CD14-positive monocyte (primary cell): ENCODE measurements around the gene PLBD1. TPM values are rescaled to one million over a fixed set of nuclear protein-coding genes. Genes with fewer than 3 reads are reported as not detected.

ENCODE experiments used
- DNase-seq, 3 donors: peaks; one replicate each; pipeline ENCODE4 v3.0.0-alpha.2; 2011 to 2022
- H2AFZ ChIP-seq: 2 replicates; pipeline ENCODE4 v1.6.0; 2012; ENCODE audit warnings: mild to moderate bottlenecking, low read depth, low read length, inconsistent platforms; ENCODE audit not compliant: insufficient read depth, poor library complexity, severe bottlenecking
- H3K27ac ChIP-seq, 2 donors: 1 replicate in 1 of 2; 2 replicates in 1 of 2; pipeline ENCODE4 v1.5.1; 2012 to 2013; ENCODE audit warnings: low read length in 2 of 2, control low read depth in 1 of 2, inconsistent platforms in 1 of 2, low read depth in 1 of 2, mild to moderate bottlenecking in 1 of 2
- H3K27me3 ChIP-seq, 2 donors: one replicate each; pipeline versions ENCODE4 v1.6.0 to v1.6.1; 2011 to 2013; ENCODE audit warnings: low read length in 2 of 2; ENCODE audit not compliant: control insufficient read depth in 2 of 2, insufficient read depth in 2 of 2
- H3K36me3 ChIP-seq, 2 donors: replicated peaks in 1 of 2; 1 replicate in 1 of 2; 2 replicates in 1 of 2; pipeline versions ENCODE4 v1.5.1 to v1.6.1; 2012 to 2013; ENCODE audit warnings: low read length in 2 of 2, control low read depth in 1 of 2, inconsistent platforms in 1 of 2, mild to moderate bottlenecking in 1 of 2; ENCODE audit not compliant: insufficient read depth in 2 of 2, control insufficient read depth in 1 of 2
- H3K4me1 ChIP-seq, 2 donors: 1 replicate in 1 of 2; 2 replicates in 1 of 2; pipeline versions ENCODE4 v1.5.1 to v1.6.1; 2012 to 2013; ENCODE audit warnings: low read length in 2 of 2, control low read depth in 1 of 2, inconsistent platforms in 1 of 2, mild to moderate bottlenecking in 1 of 2, moderate library complexity in 1 of 2; ENCODE audit not compliant: insufficient read depth in 2 of 2, control insufficient read depth in 1 of 2
- H3K4me2 ChIP-seq: replicated peaks from 2 replicates; pipeline ENCODE3; 2012; ENCODE audit warnings: low read length, moderate library complexity, mild to moderate bottlenecking; ENCODE audit not compliant: poor library complexity, severe bottlenecking; ENCODE audit errors: extremely low read depth
- H3K4me3 ChIP-seq, 3 experiments: fragments of 200-600 bp in 1 of 3; sonication (generic) in 1 of 3; replicated peaks in 1 of 3; 1 replicate in 2 of 3; 2 replicates in 1 of 3; pipeline ENCODE4 v1.5.1; 2011 to 2013; ENCODE audit warnings: low read length in 3 of 3, mild to moderate bottlenecking in 3 of 3, control low read depth in 2 of 3, low read depth in 2 of 3, inconsistent platforms in 1 of 3, moderate library complexity in 1 of 3
- H3K79me2 ChIP-seq: 2 replicates; pipeline ENCODE4 v1.6.0; 2012; ENCODE audit warnings: mild to moderate bottlenecking, control low read depth, inconsistent platforms, low read length, moderate library complexity; ENCODE audit not compliant: insufficient read depth
- H3K9ac ChIP-seq: 2 replicates; pipeline ENCODE4 v1.6.0; 2017; ENCODE audit warnings: low read length, mild to moderate bottlenecking; ENCODE audit not compliant: insufficient read depth, poor library complexity, severe bottlenecking
- H3K9me3 ChIP-seq, 2 donors: replicated peaks in 1 of 2; 1 replicate in 1 of 2; 2 replicates in 1 of 2; pipeline versions ENCODE4 v1.5.1 to v1.6.1; 2012 to 2013; ENCODE audit warnings: low read length in 2 of 2, control low read depth in 1 of 2; ENCODE audit not compliant: control insufficient read depth in 1 of 2, insufficient read depth in 1 of 2
- H4K20me1 ChIP-seq: 2 replicates; pipeline ENCODE4 v1.6.0; 2012; ENCODE audit warnings: mild to moderate bottlenecking, low read length, control low read depth, moderate library complexity; ENCODE audit not compliant: insufficient read depth
- H3K27ac Mint-ChIP-seq, 7 donors: one replicate each; pipeline ENCODE4 v1.8.0; 2020; ENCODE audit warnings: mild to moderate bottlenecking in 7 of 7, mixed read lengths in 7 of 7, moderate library complexity in 6 of 7, inconsistent platforms in 2 of 7
- H3K27me3 Mint-ChIP-seq, 3 donors: one replicate each; pipeline ENCODE4 v1.8.0; 2021 to 2022; ENCODE audit warnings: low read depth in 3 of 3, mild to moderate bottlenecking in 3 of 3, mixed read lengths in 3 of 3, moderate library complexity in 3 of 3, inconsistent platforms in 1 of 3
- H3K36me3 Mint-ChIP-seq, 2 donors: one replicate each; pipeline ENCODE4 v1.8.0; 2020; ENCODE audit warnings: mixed read lengths in 2 of 2, inconsistent platforms in 1 of 2, mild to moderate bottlenecking in 1 of 2
- H3K4me1 Mint-ChIP-seq: one replicate; pipeline ENCODE4 v1.8.0; 2020; ENCODE audit warnings: mild to moderate bottlenecking, mixed read lengths
- H3K4me3 Mint-ChIP-seq, 2 donors: one replicate each; pipeline ENCODE4 v1.8.0; 2020; ENCODE audit warnings: mild to moderate bottlenecking in 2 of 2, mixed read lengths in 2 of 2, moderate library complexity in 1 of 2
- H3K9me3 Mint-ChIP-seq, 7 donors: one replicate each; pipeline ENCODE4 v1.8.0; 2020 to 2022; ENCODE audit warnings: mixed read lengths in 7 of 7, mild to moderate bottlenecking in 6 of 7, moderate library complexity in 6 of 7, inconsistent platforms in 2 of 7
- WGBS: methylation state at CpG from one replicate; pipeline ENCODE4 v1.1.5; 2013; ENCODE audit warnings: missing lambda C conversion rate; ENCODE audit not compliant: insufficient coverage; 5-methylcytosine and 5-hydroxymethylcytosine counted together
- intact Hi-C, 2 donors: fragments of 100-400 bp; cut with micrococcal nuclease; formaldehyde crosslinking; loops; one replicate each; pipeline versions ENCODE4 v1.15.0 to v1.15.1; 2023
- polyA plus RNA-seq, 3 donors: library from polyadenylated mRNA; depleted of rRNA in 1 of 3; unstranded in 2 of 3; stranded (reverse) in 1 of 3; fragments of 300-500 nt in 2 of 3; fragments of >200 nt in 1 of 3; fragmentation: Illumina TruSeq in 2 of 3; gene quantifications; 1 replicate in 2 of 3; 2 replicates in 1 of 3; pipeline ENCODE4 v1.2.3, GENCODE V29; 2012 to 2021
- TF ChIP-seq, protein P1 (sequence below): fragments of 200-600 bp; IDR thresholded peaks from one replicate; pipeline ENCODE4 v1.8.0; 2022; ENCODE audit warnings: antibody characterized with exemption, mild to moderate bottlenecking

The PLBD1 gene
- polyA plus RNA-seq, 3 donors, result 317 to 876 (median 543) TPM

DNA sequence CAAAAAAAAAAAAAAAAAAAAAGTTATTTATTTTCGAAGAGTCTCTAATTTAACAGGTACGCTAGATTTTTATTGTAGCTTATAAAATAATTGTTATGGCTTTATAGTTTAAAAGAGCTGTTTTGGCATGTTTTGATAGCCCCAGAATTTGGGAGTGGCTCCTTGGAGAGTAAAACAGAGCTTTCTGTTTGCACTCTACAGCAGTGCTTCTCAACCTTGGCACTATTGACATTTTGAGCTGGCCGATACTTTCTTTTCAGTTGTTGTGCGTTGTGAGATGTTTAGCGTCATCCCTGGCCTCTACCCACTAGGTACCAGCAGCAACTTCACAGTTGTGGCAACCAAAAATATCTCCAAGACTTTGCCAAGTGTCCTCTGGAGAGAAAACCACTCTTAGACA, 30.6 kb downstream of the PLBD1 start:
- H3K9me3 Mint-ChIP-seq, result peaks cover 0 to 5% (median 0%) of the 10 kb centered on the region in 7 donors
- Histone ChIP-seq H3K36me3 (peaks cover 87 to 95% of the 10 kb centered on the region in 2 donors), H3K4me3 (no peak overlapping the region), H3K27ac (no peak overlapping the region), H3K9me3 (no peaks in the 10 kb centered on the region), H3K4me1 (no peaks in the 10 kb centered on the region), H3K79me2 (peaks cover 3% of the 10 kb centered on the region), H3K9ac (no peak overlapping the region), H3K27me3 (no peaks in the 10 kb centered on the region), H4K20me1 (peaks cover 54% of the 10 kb centered on the region), H3K4me2 (no peak overlapping the region), H2AFZ (no peak overlapping the region)
- H3K27ac Mint-ChIP-seq, result peak overlapping the region in 2 of 7 donors; percentile 3 to 59
- H3K4me1 Mint-ChIP-seq, result no peaks in the 10 kb centered on the region
- no peak overlapping the region for H3K4me3 Mint-ChIP-seq
- peaks cover 0 to 4% (median 0%) of the 10 kb centered on the region in 3 donors for H3K27me3 Mint-ChIP-seq
- DNase-seq, result no peak
- TF ChIP-seq, protein P1, sequence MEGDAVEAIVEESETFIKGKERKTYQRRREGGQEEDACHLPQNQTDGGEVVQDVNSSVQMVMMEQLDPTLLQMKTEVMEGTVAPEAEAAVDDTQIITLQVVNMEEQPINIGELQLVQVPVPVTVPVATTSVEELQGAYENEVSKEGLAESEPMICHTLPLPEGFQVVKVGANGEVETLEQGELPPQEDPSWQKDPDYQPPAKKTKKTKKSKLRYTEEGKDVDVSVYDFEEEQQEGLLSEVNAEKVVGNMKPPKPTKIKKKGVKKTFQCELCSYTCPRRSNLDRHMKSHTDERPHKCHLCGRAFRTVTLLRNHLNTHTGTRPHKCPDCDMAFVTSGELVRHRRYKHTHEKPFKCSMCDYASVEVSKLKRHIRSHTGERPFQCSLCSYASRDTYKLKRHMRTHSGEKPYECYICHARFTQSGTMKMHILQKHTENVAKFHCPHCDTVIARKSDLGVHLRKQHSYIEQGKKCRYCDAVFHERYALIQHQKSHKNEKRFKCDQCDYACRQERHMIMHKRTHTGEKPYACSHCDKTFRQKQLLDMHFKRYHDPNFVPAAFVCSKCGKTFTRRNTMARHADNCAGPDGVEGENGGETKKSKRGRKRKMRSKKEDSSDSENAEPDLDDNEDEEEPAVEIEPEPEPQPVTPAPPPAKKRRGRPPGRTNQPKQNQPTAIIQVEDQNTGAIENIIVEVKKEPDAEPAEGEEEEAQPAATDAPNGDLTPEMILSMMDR, result no peak
- H3K36me3 Mint-ChIP-seq, result peaks cover 87 to 93% of the 10 kb centered on the region in 2 donors
- whole genome bisulfite sequencing, result no CpG with 5 or more reads among the region's 5 CpGs
- intact Hi-C loops, result no loop called here

DNA sequence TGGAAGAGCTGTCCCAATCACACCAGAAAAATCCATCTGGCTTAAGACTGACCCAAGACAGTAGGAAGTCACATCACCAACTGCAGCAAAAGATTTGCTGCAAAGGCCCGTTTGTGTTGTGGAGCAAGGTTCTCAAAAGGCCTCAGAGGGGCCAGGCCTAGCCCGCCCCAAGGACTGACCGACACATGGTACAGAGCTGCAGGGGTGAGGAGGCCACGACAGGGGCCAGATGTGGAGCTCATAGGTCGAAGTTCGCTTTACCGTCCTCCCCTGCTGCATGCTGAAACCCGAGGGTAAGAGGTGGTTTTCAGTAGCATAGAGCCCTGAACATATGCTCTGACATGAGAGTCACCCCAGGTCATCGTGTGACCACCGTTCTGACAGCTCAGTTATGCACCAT, 35.5 kb downstream of the PLBD1 start:
- no peak overlapping the region for H3K4me2 ChIP-seq
- H3K27ac ChIP-seq, result no peak overlapping the region
- no peak overlapping the region for H2AFZ ChIP-seq
- peaks cover 58% of the 10 kb centered on the region for H4K20me1 ChIP-seq
- H3K9ac ChIP-seq, result no peak overlapping the region
- H3K9me3 Mint-ChIP-seq, result peaks cover 0 to 7% (median 0%) of the 10 kb centered on the region in 7 donors
- TF ChIP-seq, protein P1, result no peak
- peaks cover 81 to 93% of the 10 kb centered on the region in 2 donors for H3K36me3 ChIP-seq
- H3K4me1 Mint-ChIP-seq, result no peaks in the 10 kb centered on the region
- H3K4me3 ChIP-seq, result no peak overlapping the region
- no peak for DNase-seq
- 96% methylated on average over 10 of the region's 10 CpGs for WGBS
- H3K27ac Mint-ChIP-seq, result peak overlapping the region in 4 of 7 donors; percentile 3 to 36 (median 9)
- H3K9me3 ChIP-seq, result no peaks in the 10 kb centered on the region
- H3K4me3 Mint-ChIP-seq, result no peak overlapping the region
- no peaks in the 10 kb centered on the region for H3K4me1 ChIP-seq
- no peaks in the 10 kb centered on the region for H3K79me2 ChIP-seq
- peaks cover 92 to 95% of the 10 kb centered on the region in 2 donors for H3K36me3 Mint-ChIP-seq
- no peaks in the 10 kb centered on the region for H3K27me3 ChIP-seq
- H3K27me3 Mint-ChIP-seq, result peaks cover 0 to 2% (median 0%) of the 10 kb centered on the region in 3 donors
- intact Hi-C loops, result no loop called here
